Activated T-cell treated with anti-CD3 and anti-CD28 coated beads for 1 hour (primary cell): Measurements from ENCODE around the gene PICALM.

Source experiments
- DNase-seq: peaks from one replicate; pipeline ENCODE4 v3.0.0-alpha.2; 2020; ENCODE audit warnings: low read depth

PICALM gene

GRCh38 chr11:86046116-86046515 lies 22.8 kb downstream of the PICALM start:
- DNase-seq, result no peak

- DNase-seq, result no peak
Observed at GRCh38 chr11:86043765-86044503, 24.9 kb downstream of the PICALM start.

GRCh38 chr11:86041975-86042378 lies 26.9 kb downstream of the PICALM start:
- no peak for DNase-seq

DNA sequence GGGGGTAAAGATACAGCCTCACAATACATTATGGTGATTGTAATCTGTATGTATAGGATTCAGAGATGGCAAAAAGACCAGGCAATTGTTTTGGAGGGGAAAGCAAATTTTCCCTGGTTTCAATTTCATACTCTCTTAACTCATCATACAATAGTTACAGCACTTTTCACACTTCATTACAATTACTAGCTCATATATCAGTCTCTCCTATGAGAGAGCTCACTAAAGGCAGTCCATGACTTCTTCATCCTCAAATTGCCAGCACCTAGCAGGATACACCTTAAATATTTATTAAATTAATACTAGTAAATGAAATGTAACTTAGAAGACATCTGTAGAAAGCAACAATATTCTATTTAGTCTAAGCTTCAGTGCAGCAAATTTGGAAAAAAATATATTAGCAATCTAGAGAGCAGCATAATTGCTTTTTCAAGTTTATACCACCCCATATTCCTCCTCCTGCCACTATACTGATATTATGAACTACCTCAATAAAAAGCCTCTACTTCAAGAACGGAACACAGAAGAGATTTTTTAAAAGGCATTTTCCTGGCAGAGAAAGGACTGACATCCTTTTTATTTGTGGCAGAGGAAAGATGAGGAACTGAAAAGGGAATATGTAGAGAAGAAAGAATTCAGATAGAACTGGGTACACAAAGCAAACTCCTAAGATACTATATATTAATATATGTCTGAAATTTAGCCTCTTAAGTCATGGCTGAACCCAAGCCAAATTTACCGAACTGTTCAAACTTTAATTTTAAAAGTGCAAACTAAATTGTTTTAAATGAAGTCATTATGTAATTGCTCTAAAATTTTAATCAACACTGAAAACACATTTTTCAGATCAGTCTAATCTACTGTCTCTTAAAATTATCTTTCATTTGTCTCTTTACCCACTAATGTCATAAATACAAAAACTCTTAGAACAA lies 27.7 kb downstream of the PICALM start:
- DNase-seq, result no peak

GRCh38 chr11:86039094-86039493 lies 29.8 kb downstream of the PICALM start:
- no peak for DNase-seq

DNA sequence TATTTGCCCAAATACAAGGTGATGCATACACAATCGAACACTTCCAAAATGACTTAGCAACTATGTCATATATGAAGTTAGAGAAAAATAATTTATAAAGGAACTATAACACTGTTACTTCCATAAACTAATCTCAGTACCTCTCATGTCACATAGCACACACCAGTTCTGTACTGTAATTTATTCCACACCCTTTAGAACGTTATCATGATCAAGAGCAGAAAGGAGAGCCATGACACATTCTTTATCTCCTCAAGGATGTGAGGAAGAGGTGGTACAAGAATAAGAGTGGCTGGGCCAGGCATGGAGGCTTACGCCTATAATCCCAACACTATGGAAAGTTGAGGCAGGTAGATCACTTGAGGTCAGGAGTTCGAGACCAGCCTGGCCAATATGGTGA lies 31.1 kb downstream of the PICALM start:
- DNase-seq, result no peak

- no peak for DNase-seq
Observed at GRCh38 chr11:86035920-86036319, 33.0 kb downstream of the PICALM start.

DNA sequence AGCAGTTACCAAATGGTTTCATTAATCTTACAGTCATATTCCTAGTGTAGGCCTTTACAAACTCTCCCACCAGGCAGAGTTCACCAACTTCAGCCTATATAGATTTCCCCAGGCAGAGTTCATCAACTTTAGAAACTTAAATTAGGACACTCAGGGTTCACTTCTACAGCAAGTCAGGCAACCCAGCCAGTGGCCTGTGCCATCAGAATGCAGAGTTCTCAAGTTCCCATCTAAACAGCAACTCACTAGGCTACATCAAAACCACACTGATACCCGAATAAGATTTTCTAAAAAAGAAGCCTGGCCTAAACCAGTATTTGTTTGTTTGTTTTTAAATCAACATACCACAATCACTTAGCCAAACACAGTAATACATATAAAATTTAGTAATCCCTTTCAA lies 33.7 kb downstream of the PICALM start:
- DNase-seq, result no peak

GRCh38 chr11:86034710-86035109 lies 34.2 kb downstream of the PICALM start:
- no peak for DNase-seq

- no peak for DNase-seq
Observed at GRCh38 chr11:86021377-86021776, 47.5 kb downstream of the PICALM start.

GRCh38 chr11:86018249-86018648 lies 50.6 kb downstream of the PICALM start:
- no peak for DNase-seq

DNA sequence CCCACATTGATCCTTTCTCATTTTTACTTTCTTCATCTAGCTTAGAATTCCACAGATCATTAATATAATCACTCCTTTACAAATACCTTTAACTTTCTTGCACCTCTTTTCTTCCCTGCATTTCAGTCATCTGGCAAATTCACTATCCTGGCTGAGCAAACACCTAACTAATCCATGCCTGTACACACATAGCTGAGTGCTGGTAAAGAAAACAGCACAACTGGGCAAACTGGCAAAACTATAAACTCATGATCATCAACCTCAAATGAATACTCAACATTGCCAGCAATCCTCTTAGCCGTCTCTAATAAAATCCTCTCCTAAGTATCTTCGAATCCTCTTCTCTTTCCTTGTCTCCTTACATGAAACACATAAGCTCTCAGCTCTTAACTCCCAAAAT lies 52.4 kb downstream of the PICALM start:
- no peak for DNase-seq

GRCh38 chr11:86015699-86016098 lies 53.2 kb downstream of the PICALM start:
- DNase-seq, result no peak

DNA sequence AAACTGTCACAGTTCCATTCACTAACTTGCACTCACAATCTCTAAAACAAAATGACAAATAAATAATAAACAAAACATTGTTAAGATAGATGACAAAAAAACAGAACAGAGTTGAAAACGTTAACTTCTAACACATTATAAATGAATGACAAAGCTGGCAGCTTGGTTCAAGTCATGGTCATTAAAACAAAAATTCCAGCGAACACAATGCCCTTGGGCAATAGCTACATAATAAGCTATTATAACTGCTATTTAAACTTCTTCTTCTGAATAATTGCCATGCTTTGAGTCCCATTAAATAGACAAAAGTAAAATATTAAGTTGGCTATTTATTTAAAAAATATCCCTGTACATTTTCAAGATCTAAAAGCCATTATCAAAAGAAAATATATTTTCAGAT lies 54.7 kb downstream of the PICALM start:
- no peak for DNase-seq

DNA sequence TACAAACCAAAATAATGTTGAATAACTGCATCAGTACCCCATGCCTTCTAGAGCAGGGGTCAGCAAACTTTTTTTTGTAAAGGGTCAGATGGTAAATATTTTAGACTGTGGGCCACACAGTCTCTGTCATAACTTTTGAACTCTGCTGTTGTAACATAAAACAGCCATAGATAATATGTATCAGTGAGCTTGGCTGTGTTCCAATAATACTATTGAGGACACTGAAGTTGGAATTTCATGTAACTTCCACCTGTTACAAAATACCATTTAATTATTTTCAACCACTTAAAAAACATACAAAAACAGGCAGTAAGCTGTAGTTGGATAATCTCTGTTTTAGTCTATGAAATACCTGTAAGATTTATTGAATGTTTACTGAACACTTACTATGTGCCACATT lies 55.2 kb downstream of the PICALM start:
- DNase-seq, result no peak

- no peak for DNase-seq
Observed at GRCh38 chr11:86011175-86011574, 57.7 kb downstream of the PICALM start.

- DNase-seq, result no peak
Observed at GRCh38 chr11:86003654-86004053, 65.2 kb downstream of the PICALM start.

GRCh38 chr11:86002431-86002830 lies 66.5 kb downstream of the PICALM start:
- no peak for DNase-seq

DNA sequence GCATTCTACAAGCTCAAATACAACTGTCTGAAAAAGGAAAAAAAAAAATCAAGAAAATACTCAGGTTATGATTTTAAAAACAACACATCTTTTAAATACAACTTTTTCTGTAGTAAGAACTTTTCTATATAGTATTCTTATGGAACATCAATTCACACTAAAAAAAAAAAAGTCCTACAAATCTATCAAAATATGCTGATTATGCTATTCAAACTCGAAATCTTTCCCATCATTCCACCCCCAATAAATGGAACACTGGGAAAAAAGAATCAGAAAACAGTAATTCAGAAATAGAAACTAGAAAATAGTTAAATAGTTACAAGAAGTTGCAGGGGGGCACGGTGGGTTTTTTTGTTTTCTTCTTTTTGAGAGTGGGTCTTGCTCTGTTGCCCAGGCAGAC lies 77.4 kb downstream of the PICALM start:
- DNase-seq, result no peak

DNA sequence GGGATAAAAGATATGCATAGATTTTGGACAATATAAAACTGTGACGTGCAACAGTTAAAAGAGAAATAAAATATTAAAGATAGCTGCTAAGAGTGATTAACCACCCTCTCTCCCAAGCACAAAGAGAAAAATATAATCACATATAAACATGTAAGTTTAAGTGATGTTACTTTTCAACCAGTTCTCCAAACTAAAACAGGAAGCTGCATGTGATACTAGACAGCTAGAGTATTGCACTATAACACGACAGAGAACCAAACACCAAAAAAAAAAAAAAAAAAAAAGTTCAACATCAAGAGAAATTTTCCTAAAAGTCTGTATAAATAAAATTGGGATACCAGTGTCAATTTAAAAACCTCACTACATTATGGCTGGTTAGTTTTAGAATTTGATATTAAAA lies 79.1 kb downstream of the PICALM start:
- no peak for DNase-seq

- DNase-seq, result no peak
Observed at GRCh38 chr11:85988780-85989179, 80.1 kb downstream of the PICALM start.

DNA sequence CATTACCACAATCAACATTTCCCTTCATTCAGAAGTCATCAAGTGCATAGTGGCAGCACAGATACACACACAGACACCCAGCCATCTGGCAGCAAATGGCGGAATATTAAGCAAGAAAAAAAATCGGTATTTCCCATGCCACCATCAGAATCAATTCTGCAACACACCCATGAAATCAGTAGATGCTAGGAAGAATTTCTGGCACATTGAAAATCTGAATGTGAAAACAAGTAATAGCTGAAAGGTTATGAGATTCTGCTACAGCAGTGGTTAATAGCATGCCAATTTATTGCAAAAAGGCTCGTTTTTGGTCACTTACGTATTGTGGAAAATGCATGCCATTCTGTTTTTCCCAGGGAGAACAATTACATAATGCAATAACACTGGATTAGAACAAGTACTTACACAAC lies 91.1 kb downstream of the PICALM start:
- no peak for DNase-seq

- DNase-seq, result no peak
Observed at GRCh38 chr11:85976525-85976924, 92.4 kb downstream of the PICALM start.
